Kidney (tissue), 14 donors: ENCODE data around the gene CAP2. TPM values are rescaled to one million over a fixed set of nuclear protein-coding genes. Genes with fewer than 3 reads are reported as not detected.
"Not testable (repeated sequence)": the region's sequence is repeated elsewhere in the genome, so short reads cannot be mapped to it uniquely, and the experiment has no call there.

ENCODE experiments used
- DNase-seq, 5 donors: peaks; one replicate each; pipeline ENCODE4 v3.0.0-alpha.2; 2013 to 2020
- FAIRE-seq: peaks from 2 replicates; lab custom pipeline; 2012; peaks lifted over from hg19 to GRCh38; lab: Jason Lieb, UNC
- H3K27ac ChIP-seq, 2 donors: one replicate each; pipeline ENCODE4 v1.7.0; 2013; ENCODE audit warnings: low read depth in 2 of 2, low read length in 2 of 2, inconsistent platforms in 1 of 2
- H3K27me3 ChIP-seq: one replicate; pipeline ENCODE4 v1.7.1; 2013; ENCODE audit warnings: low read length, inconsistent platforms; ENCODE audit not compliant: control insufficient read depth, insufficient read depth
- H3K36me3 ChIP-seq, 3 donors: one replicate each; pipeline versions ENCODE4 v1.7.0 to v1.7.1; 2013; ENCODE audit warnings: low read length in 3 of 3, control low read depth in 1 of 3, inconsistent platforms in 1 of 3; ENCODE audit not compliant: insufficient read depth in 3 of 3, control insufficient read depth in 2 of 3
- H3K4me1 ChIP-seq, 3 donors: one replicate each; pipeline versions ENCODE4 v1.7.0 to v1.7.1; 2013; ENCODE audit warnings: low read length in 3 of 3, inconsistent platforms in 1 of 3, low read depth in 1 of 3; ENCODE audit not compliant: control insufficient read depth in 2 of 3, insufficient read depth in 2 of 3
- H3K4me3 ChIP-seq, 3 donors: one replicate each; pipeline versions ENCODE4 v1.7.0 to v1.8.1; 2013; ENCODE audit warnings: low read length in 3 of 3, control low read depth in 1 of 3, inconsistent platforms in 1 of 3
- H3K9ac ChIP-seq, 3 donors: one replicate each; pipeline versions ENCODE4 v1.7.0 to v1.7.1; 2013; ENCODE audit warnings: low read length in 3 of 3, control low read depth in 1 of 3, inconsistent platforms in 1 of 3
- H3K9me3 ChIP-seq, 3 donors: one replicate each; pipeline versions ENCODE4 v1.7.0 to v1.7.1; 2013; ENCODE audit warnings: low read length in 3 of 3, control low read depth in 1 of 3, inconsistent platforms in 1 of 3; ENCODE audit not compliant: control insufficient read depth in 2 of 3, insufficient read depth in 1 of 3
- intact Hi-C: fragments of 100-400 bp; cut with DNase I; formaldehyde crosslinking; loops from one replicate; pipeline ENCODE4 v1.11.1; 2022
- polyA plus RNA-seq: library from polyadenylated mRNA; stranded (reverse); fragments of 350-450 nt; fragmentation: Illumina TruSeq; extraction: RNeasy Lipid Tissue Mini Kit (QIAGEN cat#74804); gene quantifications from one replicate; pipeline ENCODE4 v1.2.3, GENCODE V29; 2014; ENCODE audit warnings: low read depth, low replicate concordance; ENCODE audit not compliant: insufficient read depth
- total RNA-seq: library from RNA; stranded (reverse); fragmentation: NEBNext Ultra II Directional; extraction: Animal tissue kit (Norgen Biotek cat#: 25700); gene quantifications from one replicate; pipeline ENCODE4 v1.2.1, GENCODE V29; 2021
- TF ChIP-seq, protein P1 (sequence below): IDR thresholded peaks from 3 replicates; pipeline ENCODE4 v1.5.1; 2012; ENCODE audit warnings: mild to moderate bottlenecking, moderate library complexity, borderline replicate concordance; ENCODE audit not compliant: insufficient read depth; ENCODE audit errors: extremely low read depth
- donor health status: control.
- donor health status: control.
- donor health status: control.
- donor health status: control.
- donor health status: control.
- donor health status: DM: yes; HTN: yes; CAD: no.
- donor health status: Normal renal cell carcinoma (clear cell type).

The CAP2 gene
- total and polyA plus RNA-seq, 2 donors from 2014 or later = 9.8 to 15.7 TPM

DNA sequence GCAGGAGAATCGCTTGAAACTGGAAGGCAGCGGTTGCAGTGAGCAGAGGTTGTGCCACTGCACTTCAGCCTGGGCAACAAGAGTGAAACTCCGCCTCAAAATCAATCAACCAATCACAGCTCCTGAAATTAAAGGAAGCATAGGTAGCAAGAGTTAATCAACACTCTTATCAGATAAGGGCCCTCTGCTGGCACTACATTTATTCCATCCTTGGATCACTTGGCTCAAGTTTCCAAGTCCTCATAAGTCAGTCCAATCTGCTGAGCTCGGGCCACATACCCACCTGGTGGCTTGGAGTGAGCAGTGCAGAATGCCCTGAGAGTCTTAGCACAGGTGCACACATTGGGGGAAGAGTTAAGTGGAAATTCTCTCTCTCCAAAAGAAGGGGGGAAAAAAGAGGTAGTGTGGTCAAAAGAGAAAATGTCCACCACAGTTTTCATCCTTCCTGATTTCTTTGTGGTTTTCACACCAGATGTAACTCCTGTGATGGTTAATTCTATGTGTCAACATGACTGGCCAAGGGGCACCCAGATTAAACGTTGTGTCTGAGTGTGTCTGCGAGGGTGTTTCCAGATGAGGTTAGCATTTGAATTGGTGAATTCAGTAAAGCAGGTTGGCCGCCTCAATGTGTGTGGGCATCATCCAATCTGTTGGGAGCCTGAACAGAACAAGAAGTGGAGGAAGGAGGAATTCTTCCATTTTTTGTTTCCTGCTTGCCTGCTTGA lies 192.5 kb downstream of the CAP2 start:
- FAIRE-seq (no peak), DNase-seq (peak in 1 of 5 donors; percentile 18)
- Histone ChIP-seq H3K27ac (no peak overlapping the region), H3K9ac (no peak overlapping the region), H3K4me1 (peaks cover 0 to 4% (median 0%) of the 10 kb centered on the region in 3 donors), H3K36me3 (no peaks in the 10 kb centered on the region), H3K9me3 (no peaks in the 10 kb centered on the region), H3K27me3 (no peaks in the 10 kb centered on the region), H3K4me3 (no peak overlapping the region)
- intact Hi-C loops = loop anchor here (10.0 kb wide), 1 partner anchor 431 kb away; no protein-coding TSS in a partner anchor
- TF ChIP-seq, protein P1, sequence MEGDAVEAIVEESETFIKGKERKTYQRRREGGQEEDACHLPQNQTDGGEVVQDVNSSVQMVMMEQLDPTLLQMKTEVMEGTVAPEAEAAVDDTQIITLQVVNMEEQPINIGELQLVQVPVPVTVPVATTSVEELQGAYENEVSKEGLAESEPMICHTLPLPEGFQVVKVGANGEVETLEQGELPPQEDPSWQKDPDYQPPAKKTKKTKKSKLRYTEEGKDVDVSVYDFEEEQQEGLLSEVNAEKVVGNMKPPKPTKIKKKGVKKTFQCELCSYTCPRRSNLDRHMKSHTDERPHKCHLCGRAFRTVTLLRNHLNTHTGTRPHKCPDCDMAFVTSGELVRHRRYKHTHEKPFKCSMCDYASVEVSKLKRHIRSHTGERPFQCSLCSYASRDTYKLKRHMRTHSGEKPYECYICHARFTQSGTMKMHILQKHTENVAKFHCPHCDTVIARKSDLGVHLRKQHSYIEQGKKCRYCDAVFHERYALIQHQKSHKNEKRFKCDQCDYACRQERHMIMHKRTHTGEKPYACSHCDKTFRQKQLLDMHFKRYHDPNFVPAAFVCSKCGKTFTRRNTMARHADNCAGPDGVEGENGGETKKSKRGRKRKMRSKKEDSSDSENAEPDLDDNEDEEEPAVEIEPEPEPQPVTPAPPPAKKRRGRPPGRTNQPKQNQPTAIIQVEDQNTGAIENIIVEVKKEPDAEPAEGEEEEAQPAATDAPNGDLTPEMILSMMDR = no peak

DNA sequence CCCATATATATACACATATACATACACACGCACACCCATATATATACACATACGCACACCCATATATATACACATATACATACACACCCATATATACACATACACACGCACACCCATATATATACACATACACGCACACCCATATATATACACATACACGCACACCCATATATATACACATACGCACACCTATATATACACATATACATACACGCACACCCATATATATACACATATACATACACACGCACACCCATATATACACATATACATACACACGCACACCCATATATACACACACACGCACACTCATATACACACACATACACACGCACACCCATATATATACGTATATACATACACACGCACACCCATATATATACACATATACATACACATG lies 193.2 kb downstream of the CAP2 start:
- H3K27me3 ChIP-seq, DNase-seq, H3K36me3 ChIP-seq, FAIRE-seq, H3K9me3 ChIP-seq, H3K9ac ChIP-seq, H3K27ac ChIP-seq, H3K4me3 ChIP-seq, H3K4me1 ChIP-seq: not testable (repeated sequence)
- intact Hi-C loops = loop anchor here (10.0 kb wide), 1 partner anchor 432 kb away; no protein-coding TSS in a partner anchor

DNA sequence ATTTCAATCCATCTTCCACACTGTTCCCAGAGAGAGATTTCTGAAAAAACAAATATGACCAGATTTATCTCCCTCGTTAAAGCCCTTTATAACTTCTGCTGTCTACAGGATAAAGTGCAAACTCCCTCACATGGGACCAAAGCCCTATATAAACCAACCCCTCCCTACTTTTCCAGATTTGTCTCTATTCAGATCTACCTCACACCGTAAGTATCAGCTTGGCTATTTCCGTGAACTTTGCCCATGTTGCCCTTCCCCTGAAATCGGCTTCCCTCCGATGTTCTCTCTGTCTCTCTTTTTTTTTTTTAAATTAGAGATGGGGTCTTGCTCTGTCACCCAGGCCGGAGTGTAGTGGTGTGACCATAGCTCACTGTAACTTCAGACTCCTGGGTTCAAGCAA lies 194.6 kb downstream of the CAP2 start:
- TF ChIP-seq, protein P1 = no peak
- Histone ChIP-seq H3K27ac (no peak overlapping the region), H3K9ac (no peak overlapping the region), H3K36me3 (no peaks in the 10 kb centered on the region), H3K27me3 (no peaks in the 10 kb centered on the region), H3K9me3 (no peaks in the 10 kb centered on the region), H3K4me3 (no peak overlapping the region), H3K4me1 (peaks cover 0 to 4% (median 0%) of the 10 kb centered on the region in 3 donors)
- FAIRE-seq (no peak), DNase-seq (no peak)
- intact Hi-C loops = loop anchor here (10.0 kb wide), 1 partner anchor 433 kb away; no protein-coding TSS in a partner anchor

DNA sequence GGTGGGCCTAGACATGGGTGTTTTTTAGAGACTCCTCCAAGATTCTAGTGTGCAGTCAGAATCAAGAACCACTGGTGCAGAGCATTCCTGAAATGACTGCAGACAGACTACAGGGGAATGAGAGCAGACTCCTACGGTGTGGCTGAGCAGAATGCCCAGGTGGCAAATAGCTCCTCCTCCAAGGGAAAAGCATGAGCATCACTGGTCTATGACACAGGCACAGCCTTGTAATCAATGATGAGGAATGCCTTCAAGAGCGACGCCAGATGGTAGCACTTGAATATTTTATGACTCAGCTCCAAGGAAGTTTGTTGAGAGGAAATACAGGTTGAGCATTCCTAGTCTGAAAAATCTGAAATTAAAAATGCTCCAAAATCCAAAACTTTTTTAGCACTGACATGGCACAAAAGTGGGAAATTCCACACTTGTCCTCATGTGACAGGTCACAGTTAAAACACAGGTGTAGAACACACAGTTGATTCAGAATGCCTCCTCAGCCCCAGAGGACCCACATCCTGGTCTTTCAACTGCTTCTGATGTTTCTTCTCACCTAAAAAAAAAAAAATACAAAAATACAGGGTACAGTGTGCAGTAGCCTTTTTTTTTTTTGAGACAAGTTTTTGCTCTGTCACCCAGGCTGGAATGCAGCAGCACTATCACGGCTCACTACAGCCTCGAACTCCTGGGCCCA lies 196.2 kb downstream of the CAP2 start:
- FAIRE-seq = no peak
- Histone ChIP-seq H3K36me3 (no peaks in the 10 kb centered on the region), H3K9ac (no peak overlapping the region), H3K27ac (no peak overlapping the region), H3K4me3 (no peak overlapping the region), H3K4me1 (no peaks in the 10 kb centered on the region), H3K27me3 (no peaks in the 10 kb centered on the region), H3K9me3 (no peaks in the 10 kb centered on the region)
- intact Hi-C loops = loop anchor here (10.0 kb wide), 1 partner anchor 435 kb away; no protein-coding TSS in a partner anchor
- TF ChIP-seq, protein P1 = no peak
- DNase-seq = peak in 3 of 5 donors; percentile 32 to 74 (median 69)
